Measurements from ENCODE around the gene IGF2.

GRCh38 chr11:2128511-2129307 lies 10.5 kb downstream of the IGF2 start:
- TF ChIP-seq POLR2A (IDR thresholded peaks at IDR 0.05; ENCODE audit: low read depth, low read length), result no peak
- TF ChIP-seq TAF1 (IDR thresholded peaks at IDR 0.05; ENCODE audit: borderline replicate concordance, low read depth, low read length), result no peak
- no peak for TF ChIP-seq POLR2AphosphoS5 (IDR thresholded peaks at IDR 0.05; ENCODE audit: low read depth, low read length)

Data from GM12892 (cell line).